HUES64 (cell line): Measurements from ENCODE around the gene SYTL2.
"Not testable (repeated sequence)": the region's sequence is repeated elsewhere in the genome, so short reads cannot be mapped to it uniquely, and the experiment has no call there.

ENCODE experiments used
- H3K27ac ChIP-seq: 2 replicates; pipeline ENCODE4 v1.7.0; 2013; ENCODE audit warnings: low read depth, low read length, inconsistent platforms
- H3K27me3 ChIP-seq: 2 replicates; pipeline ENCODE4 v1.6.1; 2013; ENCODE audit warnings: mild to moderate bottlenecking, low read length; ENCODE audit not compliant: insufficient read depth
- H3K36me3 ChIP-seq: 2 replicates; pipeline ENCODE4 v1.6.1; 2013; ENCODE audit warnings: mild to moderate bottlenecking, low read length; ENCODE audit not compliant: insufficient read depth
- H3K4me1 ChIP-seq: 2 replicates; pipeline ENCODE4 v1.6.1; 2013; ENCODE audit warnings: mild to moderate bottlenecking, low read length, moderate library complexity; ENCODE audit not compliant: insufficient read depth
- H3K4me3 ChIP-seq: 2 replicates; pipeline ENCODE4 v1.5.1; 2013; ENCODE audit warnings: mild to moderate bottlenecking, low read length, moderate library complexity
- H3K9ac ChIP-seq: 2 replicates; pipeline ENCODE4 v1.6.1; 2013; ENCODE audit warnings: mild to moderate bottlenecking, low read depth, low read length
- H3K9me3 ChIP-seq: 2 replicates; pipeline ENCODE4 v1.6.1; 2013; ENCODE audit warnings: low read depth, low read length; ENCODE audit not compliant: insufficient read depth
- WGBS: fragments of 150-250, 120-280 bp; methylation state at CpG from one replicate; pipeline ENCODE4 v1.1.7; 2013; ENCODE audit warnings: missing lambda C conversion rate; 5-methylcytosine and 5-hydroxymethylcytosine counted together

Gene SYTL2

GRCh38 chr11:85663080-85663752, 147.7 kb downstream of the SYTL2 start:
- Histone ChIP-seq H3K27me3 (no peaks in the 10 kb centered on the region), H3K4me3 (peak overlapping the region; percentile 96), H3K36me3 (peaks cover 50% of the 10 kb centered on the region), H3K9ac (peak overlapping the region; percentile 99), H3K4me1 (peaks cover 21% of the 10 kb centered on the region; the same call in 1 of the 2 replicates), H3K27ac (no peak overlapping the region), H3K9me3 (no peaks in the 10 kb centered on the region)
- 3% methylated on average over 9 of the region's 10 CpGs for WGBS

DNA sequence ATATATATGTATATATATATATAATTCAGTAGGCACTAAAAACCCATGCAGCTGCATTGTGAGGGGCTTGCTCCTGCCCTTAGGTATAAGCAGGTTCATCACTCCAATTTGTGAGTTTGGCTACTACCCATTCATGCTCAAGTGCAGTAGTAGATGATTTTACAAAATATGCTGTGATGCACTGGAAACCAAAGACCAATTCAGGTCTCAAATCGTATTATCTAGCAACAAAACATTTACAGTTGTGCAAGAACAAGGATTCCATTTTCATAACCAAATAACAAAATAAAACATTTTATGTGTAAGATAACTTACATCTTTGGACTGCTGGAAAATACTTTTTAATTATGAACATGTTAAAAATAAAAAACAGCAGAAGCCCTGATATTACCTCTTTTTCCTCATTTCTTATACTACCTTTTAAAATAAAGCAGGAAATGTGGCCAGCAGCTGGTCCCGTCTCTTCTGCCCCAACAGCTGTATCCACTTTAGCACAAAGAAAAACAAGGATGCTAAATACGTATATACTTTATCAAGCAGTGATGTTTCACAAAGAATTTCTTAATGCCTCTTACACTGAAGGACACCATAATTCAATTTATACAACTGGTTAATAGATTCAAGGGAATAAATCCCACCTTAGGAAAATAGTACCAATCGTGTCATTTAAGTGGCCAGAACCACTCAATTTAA, 148.8 kb downstream of the SYTL2 start:
- peaks cover 21% of the 10 kb centered on the region; the same call in 1 of the 2 replicates for H3K4me1 ChIP-seq
- H3K36me3 ChIP-seq = peaks cover 61% of the 10 kb centered on the region
- H3K9ac ChIP-seq = peak overlapping the region; percentile 23; the same call in 1 of the 2 replicates
- no peak overlapping the region for H3K27ac ChIP-seq
- no peaks in the 10 kb centered on the region for H3K9me3 ChIP-seq
- H3K27me3 ChIP-seq = no peaks in the 10 kb centered on the region
- 25% methylated on average over 4 of the region's 4 CpGs for WGBS
- peak overlapping the region; percentile 96 for H3K4me3 ChIP-seq

DNA sequence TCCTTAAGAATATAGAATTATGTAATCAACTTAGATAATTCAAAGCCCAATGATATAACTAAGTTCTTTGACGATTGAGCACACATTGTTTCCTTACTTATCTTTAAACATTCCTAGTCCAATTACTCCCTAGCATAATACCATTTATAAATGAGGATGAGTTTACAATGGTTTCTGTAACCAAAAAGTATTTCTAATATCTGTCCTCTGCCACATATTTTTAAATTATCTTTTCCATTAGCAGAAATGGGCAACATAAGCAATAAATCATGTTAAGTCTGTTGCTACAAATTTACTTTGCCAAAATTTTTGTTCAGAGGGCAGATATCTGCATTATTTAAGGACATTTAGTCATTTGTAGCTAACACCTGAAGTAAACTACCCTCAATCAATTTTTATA, 152.8 kb downstream of the SYTL2 start:
- Histone ChIP-seq H3K4me3 (no peak overlapping the region), H3K9ac (no peak overlapping the region), H3K9me3 (no peaks in the 10 kb centered on the region), H3K4me1 (peaks cover 21% of the 10 kb centered on the region; the same call in 1 of the 2 replicates), H3K27ac (no peak overlapping the region), H3K27me3 (no peaks in the 10 kb centered on the region), H3K36me3 (peaks cover 93% of the 10 kb centered on the region)
- WGBS = 100% methylated on average over 1 of the region's 1 CpG

DNA sequence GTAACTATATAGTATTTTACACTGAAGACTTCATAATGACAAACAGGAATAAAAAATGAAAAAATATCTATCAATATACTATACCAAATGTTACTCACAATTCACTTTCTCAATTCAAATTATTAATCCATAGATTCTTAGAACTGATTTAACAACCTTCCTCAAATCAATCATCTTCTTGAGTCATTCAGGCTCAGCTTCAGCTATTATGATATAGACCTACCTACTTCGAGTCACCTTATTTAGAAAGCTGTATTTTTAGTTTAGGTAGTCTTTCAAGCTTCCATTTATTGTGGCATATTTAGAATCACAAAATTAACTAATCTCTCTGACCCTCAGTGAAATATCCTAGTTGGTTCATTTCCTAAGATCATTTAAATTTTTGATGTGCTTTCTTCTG, 154.2 kb downstream of the SYTL2 start:
- Histone ChIP-seq H3K36me3 (peaks cover 83% of the 10 kb centered on the region), H3K4me1 (peaks cover 17% of the 10 kb centered on the region; the same call in 1 of the 2 replicates), H3K9me3 (no peaks in the 10 kb centered on the region), H3K27me3 (no peaks in the 10 kb centered on the region), H3K27ac (no peak overlapping the region), H3K4me3 (no peak overlapping the region), H3K9ac (no peak overlapping the region)
- 100% methylated on average over 1 of the region's 1 CpG for WGBS

DNA sequence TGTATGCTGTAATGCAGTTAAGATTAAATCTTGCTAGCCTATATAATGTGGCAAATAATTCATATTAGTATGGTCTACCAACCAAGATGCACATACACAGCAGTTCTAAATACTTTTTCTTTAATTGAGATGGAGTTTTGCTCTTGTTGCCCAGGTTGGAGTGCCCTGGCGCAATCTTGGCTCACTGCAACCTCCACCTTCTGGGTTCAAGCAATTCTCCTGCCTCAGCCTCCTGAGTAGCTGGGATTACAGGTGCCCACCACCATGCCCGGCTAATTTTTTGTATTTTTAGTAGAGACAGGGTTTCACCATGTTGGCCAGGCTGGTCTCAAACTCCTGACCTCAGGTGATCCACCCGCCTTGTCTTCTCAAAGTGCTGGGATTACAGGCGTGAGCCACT, 156.6 kb downstream of the SYTL2 start:
- WGBS = 98% methylated on average over 3 of the region's 4 CpGs
- not testable (repeated sequence) for H3K4me3 ChIP-seq, H3K27ac ChIP-seq, H3K27me3 ChIP-seq, H3K9ac ChIP-seq, H3K9me3 ChIP-seq, H3K4me1 ChIP-seq
- peaks cover 61% of the 10 kb centered on the region for H3K36me3 ChIP-seq

GRCh38 chr11:85652786-85653447, 158.0 kb downstream of the SYTL2 start:
- H3K36me3 ChIP-seq = peaks cover 46% of the 10 kb centered on the region
- no peaks in the 10 kb centered on the region for H3K9me3 ChIP-seq
- H3K4me1 ChIP-seq = peaks cover 5% of the 10 kb centered on the region; the same call in 1 of the 2 replicates
- WGBS = over 99% methylated on average over 2 of the region's 3 CpGs
- no peak overlapping the region for H3K4me3 ChIP-seq
- no peaks in the 10 kb centered on the region for H3K27me3 ChIP-seq
- H3K9ac ChIP-seq = no peak overlapping the region
- H3K27ac ChIP-seq = no peak overlapping the region

- 81% methylated on average over 1 of the region's 1 CpG for WGBS
- no peak overlapping the region for H3K27ac ChIP-seq
Observed at GRCh38 chr11:85651118-85651517, 159.8 kb downstream of the SYTL2 start.

GRCh38 chr11:85647604-85648299, 163.2 kb downstream of the SYTL2 start, which contains the start of gene TMEM126A:
Gene TMEM126A, plus strand, starts transcription at chr11:85647967. Its CDS starts 2,289 bp downstream, at chr11:85650256.
- WGBS = 1% methylated on average over 33 of the region's 33 CpGs
- H3K27ac ChIP-seq = peak within 1 kb of the TSS; percentile 65
- H3K9me3 ChIP-seq = no peaks in the 10 kb centered on the region
- H3K4me3 ChIP-seq = peak within 1 kb of the TSS; percentile 81
- H3K9ac ChIP-seq = peak within 1 kb of the TSS; percentile 68
- no peaks in the 10 kb centered on the region; the same call in 1 of the 2 replicates for H3K36me3 ChIP-seq
- peaks cover 5% of the 10 kb centered on the region; the same call in 1 of the 2 replicates for H3K4me1 ChIP-seq
- no peaks in the 10 kb centered on the region for H3K27me3 ChIP-seq

More at GRCh38 chr11:85651118-85651517, 159.8 kb downstream of the SYTL2 start:
- peaks cover 28% of the 10 kb centered on the region for H3K36me3 ChIP-seq
- no peak overlapping the region for H3K9ac ChIP-seq
- no peaks in the 10 kb centered on the region for H3K27me3 ChIP-seq
- peaks cover 5% of the 10 kb centered on the region; the same call in 1 of the 2 replicates for H3K4me1 ChIP-seq
- no peak overlapping the region for H3K4me3 ChIP-seq
- no peaks in the 10 kb centered on the region for H3K9me3 ChIP-seq

DNA sequence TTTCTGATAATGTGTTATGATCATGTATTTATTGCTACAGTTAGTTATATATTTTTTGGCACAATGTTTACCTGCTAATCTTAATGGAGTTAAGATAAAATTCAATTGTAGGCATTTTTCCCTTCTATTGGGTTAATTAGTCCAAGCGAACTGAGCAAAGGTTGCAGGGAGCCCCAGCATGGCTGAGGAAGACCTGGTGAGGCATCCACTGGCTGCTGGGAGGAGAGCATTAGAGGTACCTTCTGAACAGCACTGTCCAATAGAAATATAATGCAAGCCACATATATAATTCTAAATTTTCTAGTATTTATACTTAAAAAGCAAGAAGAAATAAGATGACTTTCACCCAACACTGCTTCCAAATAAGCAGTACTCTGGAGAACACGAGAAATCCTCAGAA, 163.9 kb downstream of the SYTL2 start:
- Histone ChIP-seq H3K27ac (peak overlapping the region; percentile 65), H3K4me3 (peak overlapping the region; percentile 81), H3K36me3 (no peaks in the 10 kb centered on the region; the same call in 1 of the 2 replicates), H3K4me1 (peaks cover 5% of the 10 kb centered on the region; the same call in 1 of the 2 replicates), H3K9me3 (no peaks in the 10 kb centered on the region), H3K9ac (peak overlapping the region; percentile 68), H3K27me3 (no peaks in the 10 kb centered on the region)
- WGBS = 85% methylated on average over 2 of the region's 2 CpGs
